Kidney glomerular epithelial cell (primary cell): ENCODE measurements around the gene GOLGA6L10.
"Not testable (repeated sequence)": the region's sequence is repeated elsewhere in the genome, so short reads cannot be mapped to it uniquely, and the experiment has no call there.

Experiments
- DNase-seq: peaks from one replicate; lab custom pipeline; 2025; lab: John Stamatoyannopoulos, UW

The GOLGA6L10 gene

DNA sequence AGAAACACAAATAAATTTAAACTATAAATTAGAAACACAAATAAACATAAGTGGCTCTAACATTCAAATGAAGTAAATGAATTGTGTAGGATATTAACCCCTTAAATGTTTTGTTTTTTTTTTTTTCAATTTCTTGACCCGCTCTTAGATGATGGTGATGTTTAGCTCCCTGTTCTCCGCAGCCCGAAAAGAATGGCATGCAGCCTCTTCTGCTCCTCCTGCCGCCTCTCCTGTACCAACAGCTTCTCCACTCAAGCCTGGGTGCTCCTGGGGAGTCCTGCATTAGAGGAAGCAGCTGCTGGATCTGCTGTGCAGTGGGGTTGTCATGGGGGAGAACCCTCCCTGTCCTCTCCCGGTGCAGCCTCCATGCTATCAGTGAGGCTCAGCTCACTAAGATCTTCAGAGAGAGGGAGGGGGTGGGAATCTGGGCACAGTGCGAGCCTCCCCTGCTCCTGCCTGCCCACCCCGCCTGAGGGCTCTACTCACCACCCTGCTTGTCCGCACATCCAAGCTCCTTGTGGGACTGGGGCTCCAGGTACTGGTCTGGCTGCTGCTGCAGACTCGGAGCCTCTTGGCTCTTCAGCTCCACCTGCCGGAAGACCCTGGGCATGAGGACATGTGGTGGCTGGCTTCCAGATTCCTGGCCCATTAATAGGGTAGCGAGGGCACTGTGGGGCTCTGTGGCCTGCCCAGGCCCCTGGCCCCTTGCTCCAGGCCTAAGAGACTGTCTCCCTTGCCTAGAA lies 6.5 kb downstream of the GOLGA6L10 start:
- not testable (repeated sequence) for DNase-seq

GRCh38 chr15:82338573-82338972 lies 10.7 kb downstream of the GOLGA6L10 start:
- DNase-seq: not testable (repeated sequence)

DNA sequence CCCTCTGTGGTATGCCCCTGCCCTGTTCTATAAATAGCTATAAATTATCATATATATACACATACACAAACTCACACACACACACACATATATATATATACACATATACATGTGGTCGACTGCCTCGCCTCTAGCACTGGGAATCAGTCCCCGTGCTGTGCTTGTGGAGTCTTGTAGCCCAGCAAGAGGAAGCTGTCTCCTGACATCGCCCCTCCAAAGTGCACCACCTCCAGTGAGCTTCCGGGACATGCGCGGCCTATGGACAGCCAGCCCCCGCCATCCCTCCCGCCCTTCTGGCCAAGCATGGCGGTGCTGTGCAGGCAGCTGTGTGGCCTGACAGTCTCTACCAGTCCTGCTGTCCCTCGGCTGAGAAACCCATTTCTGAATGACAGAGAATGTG lies 11.2 kb downstream of the GOLGA6L10 start:
- DNase-seq: not testable (repeated sequence)

- not testable (repeated sequence) for DNase-seq
Measured at GRCh38 chr15:82337051-82337450, 12.2 kb downstream of the GOLGA6L10 start.

DNA sequence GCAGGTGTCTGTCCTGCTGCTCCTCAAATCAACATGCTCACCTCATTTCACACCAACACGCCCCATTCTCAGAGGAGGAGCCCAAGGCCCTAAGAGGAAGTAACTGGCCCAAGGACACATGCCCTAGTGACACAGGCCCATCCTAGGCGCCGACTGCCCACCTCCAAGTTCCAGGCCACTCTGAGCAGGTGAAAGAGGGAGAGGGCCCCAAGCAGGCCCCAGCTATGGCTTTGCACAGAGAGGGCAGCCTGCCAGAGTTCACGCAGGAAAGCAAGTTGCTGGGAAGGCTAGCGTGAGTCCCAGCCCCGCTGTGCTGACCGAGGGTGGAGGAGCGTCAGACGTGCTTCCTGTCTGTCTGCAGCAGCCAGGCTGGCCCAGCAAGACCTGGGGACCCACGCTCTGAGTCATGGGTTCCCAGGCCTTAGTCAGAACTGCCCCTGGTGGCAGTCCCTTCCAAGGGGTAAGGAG lies 13.1 kb downstream of the GOLGA6L10 start:
- DNase-seq: not testable (repeated sequence)

DNA sequence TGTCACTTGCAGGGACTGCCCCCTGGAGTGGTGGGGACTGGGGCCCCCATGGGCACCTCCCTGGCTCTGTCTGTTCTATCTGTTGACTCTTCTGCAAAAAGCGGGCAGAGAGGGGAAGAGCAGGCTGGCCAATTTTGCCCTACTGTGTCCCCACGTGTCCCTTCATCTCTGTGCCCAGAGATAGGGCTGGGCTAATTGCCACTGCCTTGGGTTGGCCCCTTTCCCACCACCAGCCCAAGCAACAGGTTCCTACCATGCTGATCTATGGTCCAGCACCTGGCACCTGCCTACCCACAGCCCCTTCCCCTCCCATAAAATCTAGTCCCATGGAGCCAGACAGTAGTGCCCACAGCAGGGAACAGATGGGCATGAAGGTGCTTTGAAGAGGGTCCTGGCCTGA lies 14.3 kb downstream of the GOLGA6L10 start:
- not testable (repeated sequence) for DNase-seq

DNA sequence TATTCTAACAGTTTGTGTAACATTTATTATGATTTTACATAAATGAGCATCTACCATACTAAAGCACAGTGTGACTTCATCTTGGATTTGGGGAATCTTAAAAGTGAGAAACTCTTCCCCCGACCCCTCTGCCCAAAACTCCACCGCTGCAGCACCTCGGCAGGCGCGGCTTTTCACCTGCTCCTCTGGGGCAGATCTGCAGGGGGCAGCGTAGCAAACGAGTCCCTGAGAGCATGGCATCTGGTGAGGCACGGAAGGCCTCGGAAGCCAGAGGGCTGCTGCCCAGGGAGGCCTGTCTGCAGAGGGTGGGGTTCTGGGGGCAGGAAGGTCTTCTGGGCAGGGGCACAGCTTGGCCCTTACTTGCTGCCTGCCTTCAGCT lies 14.7 kb downstream of the GOLGA6L10 start:
- DNase-seq: not testable (repeated sequence)

DNA sequence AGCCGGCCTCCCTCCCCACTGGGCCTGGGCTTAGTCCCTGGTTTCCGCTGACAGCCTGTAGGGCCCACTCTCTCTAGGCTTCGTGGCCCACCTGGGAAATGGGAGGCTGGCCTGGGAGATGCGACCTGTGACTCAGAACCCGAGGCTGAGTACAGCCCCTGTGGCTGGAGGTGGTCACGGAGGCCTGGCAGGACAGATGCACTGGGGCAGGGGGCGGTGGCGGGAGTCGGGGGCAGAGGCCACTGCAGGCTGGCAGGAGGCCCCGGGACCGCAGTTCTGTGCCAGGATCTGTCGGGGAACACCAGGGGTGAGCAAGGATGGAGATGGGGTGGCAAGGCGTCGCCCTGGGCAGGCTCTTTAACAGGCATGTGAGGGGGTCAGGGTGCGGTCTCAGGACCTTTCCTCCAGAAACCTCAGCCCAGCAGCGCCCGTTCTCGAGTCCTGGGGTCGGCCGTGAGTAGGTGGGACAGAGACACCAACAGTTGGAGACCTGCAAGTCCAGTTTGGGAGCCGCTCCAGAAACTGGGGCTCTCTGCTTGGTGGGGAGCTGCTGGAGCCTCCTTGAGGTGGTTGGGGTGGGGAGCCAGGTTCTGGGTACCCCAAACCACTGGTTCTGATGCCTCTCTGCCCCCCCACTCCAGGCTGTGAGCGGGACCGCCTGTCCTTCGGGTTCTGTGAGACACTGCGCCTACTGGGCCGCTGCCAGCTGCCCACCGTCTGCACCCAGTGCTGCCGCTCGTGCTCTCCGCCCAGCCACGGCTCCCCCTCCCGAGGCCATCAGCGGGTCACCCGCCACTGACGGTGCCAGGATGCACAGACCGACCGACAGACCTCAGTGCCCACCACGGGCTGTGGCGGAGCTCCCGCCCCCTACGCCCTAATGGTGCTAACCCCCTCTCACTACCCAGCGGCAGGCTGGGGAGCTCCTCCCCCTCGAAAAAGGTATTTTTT lies 15.4 kb downstream of the GOLGA6L10 start:
- DNase-seq: not testable (repeated sequence)

DNA sequence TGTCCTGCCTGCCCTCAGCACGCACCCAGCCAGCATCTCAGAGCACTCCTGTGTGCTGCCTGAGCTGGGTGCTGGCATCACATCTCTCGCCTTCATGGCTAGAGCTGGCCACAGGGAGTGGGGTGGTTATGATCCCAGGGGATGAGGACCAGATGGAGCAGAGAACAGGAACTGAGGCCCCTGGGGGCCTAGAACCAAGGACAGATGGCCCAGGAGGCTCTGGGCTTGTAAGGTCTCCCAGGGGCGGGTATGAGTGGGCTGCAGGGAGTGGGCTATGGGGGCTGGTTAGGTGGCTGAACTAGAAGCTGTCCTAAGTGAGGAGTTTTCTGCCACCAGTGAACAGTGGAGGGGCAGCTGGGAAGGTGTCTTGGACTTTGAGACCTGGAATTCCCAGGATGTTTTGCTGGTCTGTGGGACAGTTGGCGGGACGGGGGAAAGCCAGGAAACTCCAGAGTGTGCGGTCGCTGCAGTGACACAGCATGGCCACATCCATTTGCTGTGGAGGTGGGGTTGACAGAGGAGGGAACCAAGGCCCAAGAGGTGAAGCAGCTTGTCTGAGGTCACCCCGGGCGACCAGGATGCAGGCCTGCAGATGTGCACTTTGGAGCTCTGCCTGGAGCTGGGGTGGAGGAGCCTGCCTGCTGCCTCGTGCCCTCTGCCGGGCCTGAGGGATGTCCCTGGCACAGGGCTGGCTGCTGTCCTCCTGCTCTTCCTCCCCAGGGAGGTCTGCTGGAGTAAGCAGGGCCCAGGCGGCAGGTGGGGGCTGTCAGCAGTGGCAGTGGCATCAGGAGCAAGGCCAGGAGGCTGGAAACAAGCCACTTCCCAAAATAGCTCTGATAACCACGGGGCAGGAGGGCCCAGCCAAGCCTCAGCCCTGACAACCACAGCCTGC lies 16.3 kb downstream of the GOLGA6L10 start:
- DNase-seq: not testable (repeated sequence)

DNA sequence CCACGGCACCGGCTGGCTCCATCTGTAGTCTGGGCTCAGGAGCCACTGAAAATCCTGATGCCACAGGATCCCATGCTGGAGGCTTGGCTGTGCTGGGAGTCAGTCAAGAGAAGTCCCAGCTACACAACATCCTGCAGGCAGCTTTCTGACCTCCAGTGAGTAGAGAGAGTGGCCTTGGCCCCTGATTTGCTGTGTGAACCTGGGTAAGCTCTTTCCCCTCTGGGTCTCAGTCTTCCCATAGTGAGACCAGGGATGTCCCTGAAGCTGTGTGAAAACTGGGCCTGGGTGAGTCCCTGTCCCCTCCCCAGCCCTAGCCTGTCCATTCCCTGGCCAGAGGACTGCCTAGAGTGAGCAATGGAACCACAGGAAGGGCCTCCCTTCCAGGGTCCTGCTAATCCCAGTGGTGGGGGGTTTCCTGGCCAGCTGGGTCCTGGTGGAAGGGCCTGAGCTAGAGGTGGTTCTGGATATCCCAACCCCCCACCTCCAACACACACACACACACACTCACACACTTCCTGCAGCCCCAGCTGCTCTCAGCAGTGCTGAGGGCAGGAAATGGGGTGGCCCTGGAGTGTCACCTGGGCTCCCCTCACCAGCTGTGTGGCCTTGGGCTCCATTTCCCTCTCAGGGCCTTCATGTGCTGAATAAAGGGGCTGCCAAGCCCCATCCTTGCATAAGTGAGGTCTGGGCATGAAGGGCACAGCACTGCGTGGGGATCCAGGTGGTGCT lies 17.5 kb downstream of the GOLGA6L10 start:
- DNase-seq: not testable (repeated sequence)

DNA sequence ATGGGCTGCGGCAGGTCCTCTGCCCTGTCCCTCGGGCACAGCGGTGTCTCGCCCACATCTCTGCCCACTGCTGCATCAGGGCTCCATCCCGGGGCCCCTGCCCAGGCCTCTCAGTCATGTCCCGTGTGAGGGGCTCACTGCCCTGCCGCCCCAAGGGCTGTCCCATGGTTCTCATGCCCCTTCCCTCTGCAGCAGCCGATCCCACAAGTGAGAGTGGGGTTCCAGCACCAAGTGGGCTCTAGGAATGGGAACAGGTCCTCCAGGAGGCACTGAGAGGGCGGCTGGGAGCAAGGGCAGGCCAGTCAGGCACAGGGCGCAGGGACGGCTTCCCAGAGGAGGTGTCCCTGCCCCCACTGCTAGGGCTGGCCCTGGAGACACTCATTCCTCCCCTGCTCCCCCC lies 18.4 kb downstream of the GOLGA6L10 start:
- not testable (repeated sequence) for DNase-seq

DNA sequence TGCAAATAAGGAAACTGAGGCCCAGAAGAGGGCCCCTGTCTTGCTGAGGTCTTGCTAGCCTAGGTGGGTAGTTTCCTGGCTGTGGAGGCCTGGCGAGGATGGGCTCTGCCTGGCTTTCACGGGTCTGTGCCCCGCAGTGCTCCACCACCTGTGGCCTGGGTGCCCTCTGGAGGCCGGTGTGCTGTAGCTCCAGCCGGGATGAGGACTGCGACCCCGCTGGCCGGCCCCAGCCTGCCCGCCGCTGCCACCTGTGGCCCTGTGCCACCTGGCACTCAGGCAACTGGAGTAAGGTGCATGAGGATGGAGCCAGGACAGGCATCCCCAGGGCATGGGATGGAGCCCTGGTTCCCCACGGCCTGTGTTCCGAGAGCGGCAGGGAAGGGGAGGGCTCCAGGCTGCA lies 20.2 kb downstream of the GOLGA6L10 start:
- not testable (repeated sequence) for DNase-seq

GRCh38 chr15:82327372-82327771 lies 21.9 kb downstream of the GOLGA6L10 start:
- not testable (repeated sequence) for DNase-seq

GRCh38 chr15:82326896-82327295 lies 22.4 kb downstream of the GOLGA6L10 start:
- DNase-seq: not testable (repeated sequence)

DNA sequence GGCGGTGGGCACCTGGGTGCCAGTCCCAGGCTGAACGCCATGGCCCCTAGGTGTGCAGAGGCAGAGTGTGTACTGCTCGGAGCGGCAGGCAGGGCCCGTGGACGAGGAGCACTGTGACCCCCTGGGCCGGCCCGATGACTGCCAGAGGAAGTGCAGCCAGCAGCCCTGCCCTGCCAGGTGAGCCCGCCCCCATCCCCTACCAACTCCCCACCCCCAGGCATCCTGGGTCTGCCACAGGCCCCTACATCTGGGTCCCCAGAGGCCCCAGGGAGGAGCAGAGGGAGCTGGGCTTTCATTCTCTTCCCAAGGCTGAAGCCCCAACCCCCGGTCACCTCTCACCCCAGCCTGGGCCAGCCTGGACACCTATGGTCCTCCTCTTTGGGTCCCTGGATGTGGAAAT lies 23.6 kb downstream of the GOLGA6L10 start:
- DNase-seq: not testable (repeated sequence)

- DNase-seq: not testable (repeated sequence)
Measured at GRCh38 chr15:82324831-82325230, 24.4 kb downstream of the GOLGA6L10 start.

GRCh38 chr15:82322488-82322887 lies 26.8 kb downstream of the GOLGA6L10 start:
- not testable (repeated sequence) for DNase-seq

DNA sequence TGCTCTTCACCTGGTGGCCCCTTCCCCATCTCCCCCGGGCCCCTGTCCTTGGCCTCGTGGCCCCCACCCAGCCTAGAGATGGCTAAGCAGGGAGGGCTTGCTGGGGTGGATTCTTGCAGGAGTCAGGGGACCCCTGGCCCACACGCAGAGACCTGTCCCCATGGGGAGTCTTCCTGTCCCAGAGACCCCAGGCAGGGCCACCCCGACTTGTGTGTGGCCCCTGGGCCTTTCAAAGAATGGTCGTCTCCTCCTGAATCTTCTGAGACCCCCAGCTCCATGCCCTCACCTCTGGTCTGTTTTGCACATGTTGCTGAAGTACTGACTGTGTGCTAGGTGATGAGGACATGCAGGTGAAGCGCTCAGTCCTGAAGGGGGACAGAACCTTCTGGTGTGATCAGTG lies 28.4 kb downstream of the GOLGA6L10 start:
- DNase-seq: not testable (repeated sequence)

- DNase-seq: not testable (repeated sequence)
Measured at GRCh38 chr15:82319522-82320278, 29.6 kb downstream of the GOLGA6L10 start.

- not testable (repeated sequence) for DNase-seq
Measured at GRCh38 chr15:82318281-82318680, 31.0 kb downstream of the GOLGA6L10 start.
